Activated CD4-positive, CD25-positive, alpha-beta regulatory T cell treated with anti-CD3 and anti-CD28 coated beads, Interleukin-2, amount 50 U/mL, for 24 hours (primary cell): ENCODE results near the gene MINDY4.

Source experiments
- ATAC-seq, 2 donors: fragments of 150-1000 bp; cut with Tn5 transposase; one replicate each; pipeline ENCODE4 v1.10.0; 2021; ENCODE audit warnings: mild to moderate bottlenecking in 1 of 2, moderate library complexity in 1 of 2

The MINDY4 gene

GRCh38 chr7:30906014-30906413 lies 134.8 kb downstream of the MINDY4 start:
- peak in 1 of 2 donors; percentile 5 for ATAC-seq

- ATAC-seq: no peak
Measured at GRCh38 chr7:30906515-30907240, 135.5 kb downstream of the MINDY4 start.

GRCh38 chr7:30907527-30908267 lies 136.5 kb downstream of the MINDY4 start:
- no peak for ATAC-seq

GRCh38 chr7:30908681-30909080 lies 137.5 kb downstream of the MINDY4 start:
- no peak for ATAC-seq

GRCh38 chr7:30909431-30909830 lies 138.2 kb downstream of the MINDY4 start:
- no peak for ATAC-seq

GRCh38 chr7:30910411-30911073 lies 139.3 kb downstream of the MINDY4 start:
- no peak for ATAC-seq

- ATAC-seq: no peak
Measured at GRCh38 chr7:30911133-30911532, 139.9 kb downstream of the MINDY4 start.

- ATAC-seq: no peak
Measured at GRCh38 chr7:30911561-30911969, 140.3 kb downstream of the MINDY4 start, which contains the start of gene AQP1. Gene AQP1, plus strand, starts transcription at chr7:30911853. Its CDS starts 57 bp downstream, at chr7:30911910.

GRCh38 chr7:30912021-30912730 lies 141.0 kb downstream of the MINDY4 start:
- no peak for ATAC-seq

- ATAC-seq: no peak
Measured at GRCh38 chr7:30912731-30912985, 141.4 kb downstream of the MINDY4 start.

- ATAC-seq: no peak
Measured at GRCh38 chr7:30912986-30913811, 142.0 kb downstream of the MINDY4 start.

GRCh38 chr7:30913821-30914515 lies 142.8 kb downstream of the MINDY4 start:
- ATAC-seq: no peak

GRCh38 chr7:30914596-30914995 lies 143.4 kb downstream of the MINDY4 start:
- ATAC-seq: no peak

GRCh38 chr7:30915005-30915601 lies 143.9 kb downstream of the MINDY4 start:
- no peak for ATAC-seq

GRCh38 chr7:30915751-30916150 lies 144.5 kb downstream of the MINDY4 start:
- no peak for ATAC-seq

- ATAC-seq: no peak
Measured at GRCh38 chr7:30916255-30916654, 145.0 kb downstream of the MINDY4 start.

GRCh38 chr7:30916767-30917166 lies 145.6 kb downstream of the MINDY4 start:
- ATAC-seq: no peak

- ATAC-seq: no peak
Measured at GRCh38 chr7:30917216-30917893, 146.1 kb downstream of the MINDY4 start.

- no peak for ATAC-seq
Measured at GRCh38 chr7:30918676-30919075, 147.5 kb downstream of the MINDY4 start.

GRCh38 chr7:30920021-30920583 lies 148.9 kb downstream of the MINDY4 start:
- no peak for ATAC-seq
